Measurements from ENCODE around the gene RAB31.

Gene RAB31

DNA sequence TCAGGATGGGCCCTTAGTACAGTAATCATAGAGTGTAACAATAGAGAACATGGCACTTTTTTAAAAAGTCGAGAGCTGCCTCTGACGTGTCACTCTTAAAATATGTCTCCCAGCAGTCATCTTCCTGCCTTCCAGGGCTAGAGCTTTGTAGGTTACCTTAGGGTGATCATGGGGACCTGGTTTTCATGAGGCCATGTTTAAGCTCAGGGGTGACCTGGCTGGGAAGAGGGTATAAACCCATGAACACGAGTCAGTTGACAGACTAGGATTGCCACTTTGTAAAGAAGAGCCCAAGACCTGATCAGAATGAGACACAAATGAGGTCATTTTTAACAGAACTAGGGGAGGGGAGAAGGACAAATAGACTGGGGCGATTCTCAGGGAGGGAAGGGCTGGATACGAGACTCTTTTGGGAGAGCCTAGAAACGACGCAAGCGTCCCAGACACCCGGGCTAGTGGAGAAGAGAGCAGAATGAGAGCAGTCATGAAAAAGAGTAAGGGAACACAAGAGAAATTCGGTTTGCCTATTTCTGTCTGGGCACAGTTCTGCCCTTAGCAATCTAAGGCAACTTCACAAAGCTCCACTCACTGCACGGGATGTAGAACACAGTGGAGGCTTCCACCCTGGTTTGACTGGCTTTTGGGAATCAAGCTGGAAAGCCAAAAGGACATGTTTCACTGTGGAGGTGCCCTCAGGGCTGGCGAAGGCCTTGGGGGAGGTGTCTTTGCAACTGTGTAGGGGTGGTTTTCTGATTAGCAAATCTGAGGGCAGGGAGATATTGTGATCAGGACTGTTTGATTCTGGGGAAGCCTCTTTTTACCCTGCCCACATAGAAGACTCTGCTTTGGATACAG is 1.8 kb upstream of the RAB31 start:
- no peak overlapping the region for H3K9ac ChIP-seq (ENCODE audit: low read depth, low read length)
- no peaks in the 10 kb centered on the region for H3K36me3 ChIP-seq (ENCODE audit: insufficient read depth, low read length)
- no peak overlapping the region for H3K4me2 ChIP-seq (ENCODE audit: low read length)
- H3K27me3 ChIP-seq (ENCODE audit: control insufficient read depth, insufficient read depth, low read length): no peaks in the 10 kb centered on the region
- peaks cover 35% of the 10 kb centered on the region for H3K4me1 ChIP-seq (ENCODE audit: control insufficient read depth, insufficient read depth, low read length)
- H3K4me3 ChIP-seq (ENCODE audit: low read length): no peak overlapping the region
- no peaks in the 10 kb centered on the region for H3K9me3 ChIP-seq (replicated peaks; ENCODE audit: low read length)

DNA sequence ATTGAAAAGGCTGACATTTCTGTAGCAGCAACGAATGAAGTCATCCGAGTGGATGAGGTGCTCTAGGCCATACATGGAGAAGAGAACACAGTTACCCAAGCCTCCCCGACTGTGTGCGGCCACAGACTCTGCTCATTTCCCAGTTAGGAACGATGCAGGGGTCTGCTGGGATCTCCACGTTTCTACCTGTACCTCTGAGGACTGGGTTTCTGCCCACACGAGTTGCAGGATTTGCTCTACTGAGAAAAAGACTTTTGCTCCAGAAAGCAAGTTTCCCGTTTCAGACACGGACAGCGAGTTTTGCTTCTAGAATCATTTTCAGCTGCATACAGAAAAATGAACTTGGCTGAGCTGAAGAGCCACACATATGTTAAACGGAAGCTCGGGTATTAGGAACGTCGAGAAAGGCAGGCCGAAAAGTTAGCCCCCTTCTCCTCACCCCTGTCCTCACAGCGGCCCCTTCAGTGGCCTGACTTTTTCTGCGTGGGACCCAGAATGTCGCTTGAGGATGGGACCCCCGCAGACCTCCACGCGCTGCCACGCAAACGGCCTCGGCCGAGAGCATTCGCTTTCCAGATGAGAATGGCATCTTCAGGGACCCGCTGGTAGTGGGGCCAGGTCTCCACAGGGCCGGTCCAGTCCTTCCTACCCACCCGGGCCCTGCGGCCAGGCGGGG is 582 bp upstream of the RAB31 start:
- H3K4me3 ChIP-seq (ENCODE audit: low read length): peak overlapping the region; percentile 84
- H3K9me3 ChIP-seq (replicated peaks; ENCODE audit: low read length): no peaks in the 10 kb centered on the region
- peak overlapping the region; percentile 81 for H3K9ac ChIP-seq (ENCODE audit: low read depth, low read length)
- no peaks in the 10 kb centered on the region for H3K27me3 ChIP-seq (ENCODE audit: control insufficient read depth, insufficient read depth, low read length)
- peak overlapping the region; percentile 96 for H3K4me2 ChIP-seq (ENCODE audit: low read length)
- H3K4me1 ChIP-seq (ENCODE audit: control insufficient read depth, insufficient read depth, low read length): peaks cover 35% of the 10 kb centered on the region
- no peaks in the 10 kb centered on the region for H3K36me3 ChIP-seq (ENCODE audit: insufficient read depth, low read length)

DNA sequence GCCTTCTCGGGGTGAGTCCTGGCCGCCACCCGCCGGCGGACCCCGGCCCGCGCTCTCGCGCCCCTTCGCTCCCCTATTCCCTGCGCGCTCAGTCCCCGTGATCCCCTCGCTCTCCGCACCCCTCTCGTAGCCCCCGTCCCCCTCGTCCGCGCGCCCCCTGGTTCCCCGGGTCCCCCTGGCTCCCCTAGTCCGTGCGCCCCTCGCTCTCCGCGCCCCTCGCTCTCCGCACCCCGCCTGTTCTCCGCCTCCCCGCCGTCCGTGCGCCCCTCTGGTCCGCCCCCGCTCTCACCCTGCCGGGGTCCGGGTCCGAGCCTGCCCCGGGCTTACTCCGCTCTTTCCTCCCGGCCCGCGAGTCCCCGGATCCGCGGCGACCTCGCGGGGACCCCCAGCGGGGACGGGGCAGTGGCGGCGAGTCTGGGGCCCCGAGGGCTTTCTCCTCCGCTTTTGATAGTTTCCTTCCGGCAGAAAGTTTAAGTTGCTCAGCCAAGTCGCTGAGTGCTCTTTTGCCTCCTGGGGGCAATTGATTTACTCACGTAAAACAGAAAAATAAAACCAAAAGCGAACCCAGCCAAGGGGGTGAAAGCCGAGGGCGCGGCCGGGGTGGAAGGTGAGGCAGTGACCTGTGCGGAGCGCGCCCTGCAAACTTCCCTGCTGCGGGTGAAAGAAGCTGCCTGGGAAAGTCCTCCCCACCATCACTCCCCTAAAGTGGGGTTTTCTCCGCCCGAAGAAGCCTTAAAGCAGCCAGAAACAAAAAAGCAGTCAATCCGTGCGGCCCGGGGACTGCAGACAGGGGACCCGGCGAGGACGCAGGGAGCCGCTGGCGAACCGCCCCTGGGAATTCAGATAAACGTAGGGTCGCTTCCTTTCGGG is 568 bp downstream of the RAB31 start:
- H3K4me3 ChIP-seq (ENCODE audit: low read length): peak overlapping the region; percentile 84
- H3K36me3 ChIP-seq (ENCODE audit: insufficient read depth, low read length): no peaks in the 10 kb centered on the region
- peak overlapping the region; percentile 96 for H3K4me2 ChIP-seq (ENCODE audit: low read length)
- peaks cover 35% of the 10 kb centered on the region for H3K4me1 ChIP-seq (ENCODE audit: control insufficient read depth, insufficient read depth, low read length)
- no peaks in the 10 kb centered on the region for H3K27me3 ChIP-seq (ENCODE audit: control insufficient read depth, insufficient read depth, low read length)
- no peaks in the 10 kb centered on the region for H3K9me3 ChIP-seq (replicated peaks; ENCODE audit: low read length)
- H3K9ac ChIP-seq (ENCODE audit: low read depth, low read length): peak overlapping the region; percentile 81

DNA sequence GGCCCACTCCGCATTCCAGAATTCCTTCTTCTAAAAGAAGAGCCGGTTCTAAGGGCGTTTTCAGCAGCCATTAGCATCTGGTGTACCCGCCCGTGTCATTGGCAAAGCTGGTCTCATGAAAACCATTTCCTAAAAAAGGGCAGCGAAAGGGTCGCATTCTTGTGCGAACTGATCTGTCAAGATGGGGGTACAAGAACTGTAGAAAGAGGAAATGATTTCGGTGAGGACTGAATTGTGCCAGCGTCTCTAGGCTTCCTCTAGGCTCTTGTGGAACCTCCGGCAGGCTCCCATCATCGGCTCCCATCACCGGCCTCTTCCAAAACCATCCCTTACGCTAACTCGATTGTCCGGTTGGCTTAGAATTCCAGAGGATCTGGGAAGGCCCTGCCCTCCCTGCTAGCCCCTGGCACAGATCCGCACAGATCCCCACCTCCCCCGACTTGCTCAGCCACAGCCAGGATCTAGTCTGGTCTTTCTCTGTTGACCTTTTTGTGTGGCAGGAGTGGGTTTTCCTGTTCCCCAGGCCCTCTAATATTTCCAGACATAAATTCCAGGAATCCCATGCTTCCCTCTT is 1.3 kb downstream of the RAB31 start:
- peak overlapping the region; percentile 84 for H3K4me3 ChIP-seq (ENCODE audit: low read length)
- peak overlapping the region; percentile 96 for H3K4me2 ChIP-seq (ENCODE audit: low read length)
- H3K27me3 ChIP-seq (ENCODE audit: control insufficient read depth, insufficient read depth, low read length): no peaks in the 10 kb centered on the region
- H3K9ac ChIP-seq (ENCODE audit: low read depth, low read length): peak overlapping the region; percentile 81
- H3K36me3 ChIP-seq (ENCODE audit: insufficient read depth, low read length): no peaks in the 10 kb centered on the region
- H3K9me3 ChIP-seq (replicated peaks; ENCODE audit: low read length): no peaks in the 10 kb centered on the region
- H3K4me1 ChIP-seq (ENCODE audit: control insufficient read depth, insufficient read depth, low read length): peaks cover 35% of the 10 kb centered on the region

DNA sequence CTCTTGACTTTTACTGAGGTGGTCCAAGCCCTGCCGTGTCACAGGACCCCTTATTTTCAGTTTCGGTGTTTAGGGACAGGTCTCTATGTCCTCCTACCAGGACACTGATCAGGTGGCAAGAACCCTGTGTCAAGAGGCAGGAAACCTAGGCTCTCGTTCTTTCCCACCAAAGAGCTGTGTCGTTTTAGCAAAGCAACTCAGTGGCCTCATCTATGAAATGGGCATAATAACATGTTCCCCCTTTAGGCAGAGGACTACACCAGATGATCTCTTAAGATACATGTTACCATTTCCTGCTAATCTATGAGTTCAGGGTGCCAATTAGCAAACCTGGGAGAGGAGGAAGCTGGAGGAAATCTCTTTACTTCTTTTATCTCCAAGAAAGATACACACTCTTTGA is 1.9 kb downstream of the RAB31 start:
- Histone ChIP-seq H3K9ac (ENCODE audit: low read depth, low read length) (no peak overlapping the region), H3K4me1 (ENCODE audit: control insufficient read depth, insufficient read depth, low read length) (peaks cover 32% of the 10 kb centered on the region), H3K9me3 (replicated peaks; ENCODE audit: low read length) (no peaks in the 10 kb centered on the region), H3K4me3 (ENCODE audit: low read length) (peak overlapping the region; percentile 84), H3K36me3 (ENCODE audit: insufficient read depth, low read length) (no peaks in the 10 kb centered on the region), H3K4me2 (ENCODE audit: low read length) (peak overlapping the region; percentile 96), H3K27me3 (ENCODE audit: control insufficient read depth, insufficient read depth, low read length) (no peaks in the 10 kb centered on the region)

DNA sequence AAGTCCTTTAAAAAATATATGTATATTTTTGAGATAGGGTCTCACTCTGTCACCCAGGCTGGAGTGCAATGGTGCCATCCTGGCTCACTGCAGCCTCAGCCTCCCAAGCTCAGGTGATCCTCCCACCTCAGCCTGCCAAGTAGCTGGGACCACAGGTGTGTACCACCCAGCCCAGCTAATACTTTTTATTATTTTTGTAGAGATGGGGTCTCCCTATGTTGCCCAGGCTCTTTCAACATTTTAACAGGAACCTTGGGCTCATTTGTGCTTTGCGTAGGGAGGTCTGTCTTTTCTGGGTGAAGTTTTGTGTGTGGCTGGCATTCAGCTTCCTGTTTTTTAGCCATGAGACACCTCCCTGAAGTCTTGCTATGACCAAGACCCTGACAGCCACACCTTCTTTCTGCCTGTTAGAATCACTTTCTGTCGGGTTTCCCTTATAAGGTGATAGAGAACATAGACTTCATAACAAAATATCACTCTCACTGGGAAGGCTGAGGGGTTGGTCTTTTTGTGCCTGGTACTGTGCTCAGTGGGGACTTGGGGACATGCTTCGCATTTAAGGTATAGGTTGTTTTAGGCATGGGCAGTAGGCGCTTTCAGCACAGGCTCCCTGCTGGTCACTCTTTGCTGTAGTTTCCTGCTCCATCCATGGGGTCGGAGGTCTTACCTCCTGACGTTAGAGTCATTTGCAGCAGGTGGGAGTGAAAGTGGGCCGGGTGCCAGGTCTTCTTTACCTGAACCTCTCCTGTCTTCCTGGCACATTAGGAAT is 3.4 kb downstream of the RAB31 start:
- no peak overlapping the region for H3K4me2 ChIP-seq (ENCODE audit: low read length)

DNA sequence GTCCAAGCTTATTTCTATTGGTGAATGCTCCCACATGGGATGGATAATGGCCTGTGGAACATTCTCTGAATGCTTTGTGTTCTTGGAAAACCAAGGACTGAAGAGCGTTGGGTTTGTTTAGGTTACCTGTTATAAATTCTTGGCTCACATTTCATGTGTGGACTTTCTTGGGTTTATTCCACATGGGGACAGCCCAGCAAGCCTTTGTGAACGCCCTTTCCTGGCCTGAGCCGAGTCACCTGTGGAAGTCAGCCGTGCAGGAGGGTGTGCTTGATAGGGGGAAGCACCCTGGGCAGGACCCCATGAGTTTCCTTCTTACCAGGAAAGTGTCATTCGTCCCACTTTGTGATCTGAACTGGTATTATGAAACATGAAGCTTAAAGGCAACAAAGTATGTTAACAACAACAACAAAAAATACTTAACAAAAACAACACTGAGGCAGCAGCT is 4.1 kb downstream of the RAB31 start:
- Histone ChIP-seq H3K36me3 (ENCODE audit: insufficient read depth, low read length) (no peaks in the 10 kb centered on the region), H3K4me2 (ENCODE audit: low read length) (no peak overlapping the region), H3K4me3 (ENCODE audit: low read length) (no peak overlapping the region), H3K27me3 (ENCODE audit: control insufficient read depth, insufficient read depth, low read length) (no peaks in the 10 kb centered on the region), H3K4me1 (ENCODE audit: control insufficient read depth, insufficient read depth, low read length) (peaks cover 15% of the 10 kb centered on the region), H3K9me3 (replicated peaks; ENCODE audit: low read length) (no peaks in the 10 kb centered on the region), H3K9ac (ENCODE audit: low read depth, low read length) (no peak overlapping the region)

More for the DNA sequence above, 3.4 kb downstream of the RAB31 start:
- no peak overlapping the region for H3K9ac ChIP-seq (ENCODE audit: low read depth, low read length)
- peaks cover 17% of the 10 kb centered on the region for H3K4me1 ChIP-seq (ENCODE audit: control insufficient read depth, insufficient read depth, low read length)
- no peaks in the 10 kb centered on the region for H3K9me3 ChIP-seq (replicated peaks; ENCODE audit: low read length)
- no peaks in the 10 kb centered on the region for H3K27me3 ChIP-seq (ENCODE audit: control insufficient read depth, insufficient read depth, low read length)
- no peaks in the 10 kb centered on the region for H3K36me3 ChIP-seq (ENCODE audit: insufficient read depth, low read length)
- no peak overlapping the region for H3K4me3 ChIP-seq (ENCODE audit: low read length)

DNA sequence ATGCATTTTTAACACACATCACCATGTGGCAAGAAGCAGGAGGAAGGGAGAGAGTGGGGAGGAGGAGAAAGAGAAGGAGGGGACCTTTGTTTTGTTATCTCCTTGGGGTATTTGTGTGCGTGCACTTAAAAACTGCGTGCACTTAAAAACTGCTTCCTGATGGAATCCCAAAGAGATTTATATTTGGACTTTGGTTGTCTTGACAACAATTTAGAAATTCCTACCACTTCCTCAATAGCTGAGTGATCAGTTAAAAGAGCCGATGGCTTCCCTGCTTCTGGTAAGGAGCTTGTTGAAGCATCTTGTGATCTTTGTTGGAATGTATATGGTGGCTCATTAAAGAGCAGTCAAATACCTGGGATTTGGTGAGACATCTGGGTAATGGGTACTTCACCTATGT is 4.5 kb downstream of the RAB31 start:
- Histone ChIP-seq H3K4me2 (ENCODE audit: low read length) (no peak overlapping the region), H3K4me3 (ENCODE audit: low read length) (no peak overlapping the region), H3K4me1 (ENCODE audit: control insufficient read depth, insufficient read depth, low read length) (peaks cover 10% of the 10 kb centered on the region), H3K9me3 (replicated peaks; ENCODE audit: low read length) (no peaks in the 10 kb centered on the region), H3K36me3 (ENCODE audit: insufficient read depth, low read length) (no peaks in the 10 kb centered on the region), H3K9ac (ENCODE audit: low read depth, low read length) (no peak overlapping the region), H3K27me3 (ENCODE audit: control insufficient read depth, insufficient read depth, low read length) (no peaks in the 10 kb centered on the region)

DNA sequence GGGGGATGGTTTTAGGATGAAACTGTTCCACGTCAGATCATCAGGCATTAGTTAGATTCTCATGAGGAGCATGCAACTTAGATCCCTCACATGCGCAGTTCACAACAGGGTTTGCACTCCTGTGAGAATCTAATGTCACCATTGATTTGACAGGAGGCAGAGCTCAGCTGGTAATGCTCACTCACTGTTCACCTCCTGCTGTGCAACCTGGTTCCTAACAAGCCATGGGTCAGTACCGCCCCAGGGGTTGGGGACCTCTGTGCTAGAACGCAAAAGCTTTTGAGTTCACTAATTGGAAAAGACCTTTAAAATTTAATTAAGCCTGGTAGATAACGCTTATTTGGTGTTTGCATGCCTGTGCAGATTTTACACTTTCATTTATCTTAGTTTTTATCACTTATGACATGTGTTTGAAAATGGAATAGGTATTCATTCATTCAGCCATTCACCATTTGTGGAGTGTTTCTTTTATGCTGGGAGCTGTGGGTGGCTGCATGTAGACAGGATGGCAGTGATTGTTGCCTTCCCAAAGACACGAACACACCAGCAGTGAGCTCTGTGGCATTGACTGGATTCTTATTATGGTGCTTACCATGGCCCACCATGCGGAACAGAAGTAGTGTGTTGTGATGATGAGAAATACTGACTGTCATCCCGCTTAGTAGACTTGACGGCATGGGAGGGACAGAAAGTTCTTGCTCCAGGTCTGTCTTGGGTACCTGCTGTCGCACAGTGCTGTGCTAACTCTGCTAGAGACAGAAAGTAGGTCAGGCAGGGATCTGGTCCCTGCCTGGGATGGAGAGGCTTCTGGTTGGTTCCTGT is 6.4 kb downstream of the RAB31 start:
- no peak overlapping the region for H3K9ac ChIP-seq (ENCODE audit: low read depth, low read length)
- H3K27me3 ChIP-seq (ENCODE audit: control insufficient read depth, insufficient read depth, low read length): no peaks in the 10 kb centered on the region
- H3K36me3 ChIP-seq (ENCODE audit: insufficient read depth, low read length): no peaks in the 10 kb centered on the region
- H3K4me1 ChIP-seq (ENCODE audit: control insufficient read depth, insufficient read depth, low read length): peaks cover 9% of the 10 kb centered on the region
- H3K4me2 ChIP-seq (ENCODE audit: low read length): no peak overlapping the region
- no peak overlapping the region for H3K4me3 ChIP-seq (ENCODE audit: low read length)
- H3K9me3 ChIP-seq (replicated peaks; ENCODE audit: low read length): no peaks in the 10 kb centered on the region

DNA sequence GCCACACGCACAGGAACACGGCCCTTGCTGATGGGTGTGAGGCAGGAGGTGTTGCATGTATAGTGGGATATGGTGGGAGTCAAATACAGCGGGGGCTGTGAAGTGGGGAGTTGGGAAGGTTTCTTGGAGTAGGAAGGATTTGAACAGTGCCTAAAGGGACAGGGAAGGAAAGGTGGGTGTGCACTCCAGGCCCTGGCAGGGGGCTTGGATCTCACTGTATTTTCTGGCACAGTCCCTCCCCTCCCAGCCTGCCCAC is 6.9 kb downstream of the RAB31 start:
- peaks cover 10% of the 10 kb centered on the region for H3K4me1 ChIP-seq (ENCODE audit: control insufficient read depth, insufficient read depth, low read length)
- H3K36me3 ChIP-seq (ENCODE audit: insufficient read depth, low read length): no peaks in the 10 kb centered on the region
- no peaks in the 10 kb centered on the region for H3K27me3 ChIP-seq (ENCODE audit: control insufficient read depth, insufficient read depth, low read length)
- no peaks in the 10 kb centered on the region for H3K9me3 ChIP-seq (replicated peaks; ENCODE audit: low read length)
- no peak overlapping the region for H3K4me2 ChIP-seq (ENCODE audit: low read length)
- no peak overlapping the region for H3K9ac ChIP-seq (ENCODE audit: low read depth, low read length)
- H3K4me3 ChIP-seq (ENCODE audit: low read length): no peak overlapping the region
